Measurements from ENCODE around the gene C20orf141. TPM values are rescaled to one million over a fixed set of nuclear protein-coding genes. Genes with fewer than 3 reads are reported as not detected.

C20orf141 gene
- total RNA-seq, 4 donors from 2014 or later = not detected

GRCh38 chr20:2859330-2860121, 44.7 kb downstream of the C20orf141 start:
- no peak overlapping the region for H3K27ac ChIP-seq
- TF ChIP-seq POLR2A (IDR thresholded peaks at IDR 0.05) (no peak), POLR2AphosphoS5 (IDR thresholded peaks at IDR 0.05) (no peak), EP300 (IDR thresholded peaks at IDR 0.05; ENCODE audit: low read depth) (no peak), CTCF (IDR thresholded peaks at IDR 0.05) (no peak)
- in situ Hi-C loops (cut with MboI; ENCODE audit: low pct_ligation_motif_present in 1 of 4, low pct_unique_long_range_greater_than_20kb in 1 of 4, low sequenced_read_pairs in 3 of 4) = no loop called here
- no peak for DNase-seq
- peaks cover 0 to 16% (median 0%) of the 10 kb centered on the region in 4 donors for H3K36me3 ChIP-seq
- WGBS, 2 donors (ENCODE audit: low coverage in 1 of 2) = 80 to 91% methylated on average over 1 to 4 of the region's 4 CpGs
- H3K9me3 ChIP-seq = no peaks in the 10 kb centered on the region
- H3K27me3 ChIP-seq = no peaks in the 10 kb centered on the region
- intact Hi-C loops (cut with DNase I; ENCODE audit: low total_unique reads) = no loop called here
- no peak overlapping the region for H3K4me3 ChIP-seq
- no peaks in the 10 kb centered on the region for H3K4me1 ChIP-seq

- H3K4me3 ChIP-seq = no peak overlapping the region
- in situ Hi-C loops (cut with MboI; ENCODE audit: low pct_ligation_motif_present in 1 of 4, low pct_unique_long_range_greater_than_20kb in 1 of 4, low sequenced_read_pairs in 3 of 4) = no loop called here
- H3K27ac ChIP-seq = no peak overlapping the region
- peaks cover 0 to 16% (median 0%) of the 10 kb centered on the region in 4 donors for H3K36me3 ChIP-seq
- no peak for TF ChIP-seq POLR2AphosphoS5 (IDR thresholded peaks at IDR 0.05)
- no peak for TF ChIP-seq POLR2A (IDR thresholded peaks at IDR 0.05)
- no peak for TF ChIP-seq EP300 (IDR thresholded peaks at IDR 0.05; ENCODE audit: low read depth)
- no peak for TF ChIP-seq CTCF (IDR thresholded peaks at IDR 0.05)
- WGBS, 2 donors (ENCODE audit: low coverage in 1 of 2) = 96% methylated on average over 12 of the region's 12 CpGs; no CpG with 5 or more reads in 1 of the 2 donors
- no peaks in the 10 kb centered on the region for H3K4me1 ChIP-seq
- no peak for DNase-seq
- no peaks in the 10 kb centered on the region for H3K9me3 ChIP-seq
- intact Hi-C loops (cut with DNase I; ENCODE audit: low total_unique reads) = no loop called here
- H3K27me3 ChIP-seq = no peaks in the 10 kb centered on the region
Measured at GRCh38 chr20:2864626-2865025, 49.8 kb downstream of the C20orf141 start.

GRCh38 chr20:2865101-2865500, 50.3 kb downstream of the C20orf141 start:
- peaks cover 0 to 16% (median 0%) of the 10 kb centered on the region in 4 donors for H3K36me3 ChIP-seq
- TF ChIP-seq POLR2AphosphoS5 (IDR thresholded peaks at IDR 0.05) (no peak), EP300 (IDR thresholded peaks at IDR 0.05; ENCODE audit: low read depth) (no peak), POLR2A (IDR thresholded peaks at IDR 0.05) (no peak), CTCF (IDR thresholded peaks at IDR 0.05) (no peak)
- in situ Hi-C loops (cut with MboI; ENCODE audit: low pct_ligation_motif_present in 1 of 4, low pct_unique_long_range_greater_than_20kb in 1 of 4, low sequenced_read_pairs in 3 of 4) = no loop called here
- DNase-seq = no peak
- H3K4me3 ChIP-seq = no peak overlapping the region
- no peaks in the 10 kb centered on the region for H3K4me1 ChIP-seq
- H3K27ac ChIP-seq = no peak overlapping the region
- no peaks in the 10 kb centered on the region for H3K9me3 ChIP-seq
- WGBS, 2 donors (ENCODE audit: low coverage in 1 of 2) = 98% methylated on average over 10 of the region's 10 CpGs; no CpG with 5 or more reads in 1 of the 2 donors
- no peaks in the 10 kb centered on the region for H3K27me3 ChIP-seq
- intact Hi-C loops (cut with DNase I; ENCODE audit: low total_unique reads) = no loop called here

Other genes with a start within 250 kb of the C20orf141 start
- 100 to 1,000 TPM in 2 of 4 donors, 10 to 100 TPM in 2; 32.8 to 303 (median 126) TPM for gene NOP56, start 162.4 kb upstream of the C20orf141 start, total RNA-seq
- gene IDH3B, start 150.8 kb upstream of the C20orf141 start, total RNA-seq = 100 to 1,000 TPM in 2 of 4 donors, 10 to 100 TPM in 2; 71.8 to 152 (median 106) TPM
- 100 to 1,000 TPM in 1 of 4 donors, 1 to 10 TPM in 3; 3.7 to 101 (median 5.4) TPM for gene EBF4, start 122.2 kb upstream of the C20orf141 start, total RNA-seq
- 1 to 10 TPM in 2 of 4 donors, under 1 TPM in 2; 0.80 to 2.6 (median 1.0) TPM for gene CPXM1, start 14.4 kb upstream of the C20orf141 start, total RNA-seq
- not detected for gene TMEM239, start 1.4 kb downstream of the C20orf141 start, total RNA-seq
- gene PCED1A, start 25.7 kb downstream of the C20orf141 start, total RNA-seq = 10 to 100 TPM; 15.5 to 85.7 (median 36.6) TPM
- 10 to 100 TPM; 29.2 to 42.2 (median 36.7) TPM for gene VPS16, start 25.8 kb downstream of the C20orf141 start, total RNA-seq
- gene PTPRA, start 58.5 kb downstream of the C20orf141 start, total RNA-seq = 10 to 100 TPM; 32.2 to 55.8 (median 45.8) TPM
- not detected for gene GNRH2, start 228.6 kb downstream of the C20orf141 start, total RNA-seq
- gene MRPS26, start 231.1 kb downstream of the C20orf141 start, total RNA-seq = 10 to 100 TPM; 42.7 to 88.3 (median 54.3) TPM